DND-41 (cell line): ENCODE measurements around the gene NEK7.

Experiments used
- ATAC-seq: fragments of 200-7000 bp; cut with Tn5 transposase; 3 replicates; pipeline ENCODE4 v1.9.1; 2021; ENCODE audit warnings: low read depth; ENCODE audit not compliant: insufficient read depth
- DNase-seq: peaks from one replicate; pipeline ENCODE4 v3.0.0-alpha.2; 2020
- H2AFZ ChIP-seq: 2 replicates; pipeline ENCODE4 v1.6.0; 2012; ENCODE audit warnings: low read depth, low read length
- H3K27ac ChIP-seq: 2 replicates; pipeline ENCODE4 v1.5.1; 2012; ENCODE audit warnings: low read length, inconsistent platforms
- H3K27me3 ChIP-seq: fragments of 200-600 bp; sonication (generic); 2 replicates; pipeline ENCODE4 v1.6.0; 2012; ENCODE audit warnings: low read length, mild to moderate bottlenecking, inconsistent platforms; ENCODE audit not compliant: insufficient read depth, poor library complexity
- H3K36me3 ChIP-seq: 2 replicates; pipeline ENCODE4 v1.5.1; 2012; ENCODE audit warnings: low read length, inconsistent platforms; ENCODE audit not compliant: insufficient read depth
- H3K4me1 ChIP-seq: 2 replicates; pipeline ENCODE4 v1.5.1; 2012; ENCODE audit warnings: mild to moderate bottlenecking, low read length; ENCODE audit not compliant: insufficient read depth
- H3K4me2 ChIP-seq: 2 replicates; pipeline ENCODE4 v1.6.0; 2012; ENCODE audit warnings: mild to moderate bottlenecking, moderate library complexity, low read length, inconsistent platforms; ENCODE audit not compliant: insufficient read depth
- H3K4me3 ChIP-seq, 2 experiments: fragments of 200-600 bp in 1 of 2; shearing (Covaris generic) in 1 of 2; 2 replicates each; pipeline ENCODE4 v1.5.1; 2012 to 2016; ENCODE audit warnings: inconsistent platforms in 2 of 2, low read length in 2 of 2, mild to moderate bottlenecking in 2 of 2, low read depth in 1 of 2, moderate library complexity in 1 of 2
- H3K79me2 ChIP-seq: 2 replicates; pipeline ENCODE4 v1.6.0; 2012; ENCODE audit warnings: low read length, inconsistent platforms; ENCODE audit not compliant: insufficient read depth
- H3K9ac ChIP-seq: 2 replicates; pipeline ENCODE4 v1.6.0; 2012; ENCODE audit warnings: low read depth, mild to moderate bottlenecking, inconsistent platforms, low read length, moderate library complexity
- H3K9me3 ChIP-seq: 2 replicates; pipeline ENCODE4 v1.5.1; 2012; ENCODE audit warnings: low read length, moderate library complexity, mild to moderate bottlenecking, inconsistent platforms; ENCODE audit not compliant: insufficient read depth, severe bottlenecking
- H4K20me1 ChIP-seq: 2 replicates; pipeline ENCODE4 v1.6.0; 2012; ENCODE audit warnings: low read length; ENCODE audit not compliant: insufficient read depth
- CTCF ChIP-seq: IDR thresholded peaks from 2 replicates; pipeline ENCODE4 v1.5.1; 2012; ENCODE audit warnings: borderline replicate concordance, low read length, moderate library complexity, mild to moderate bottlenecking; ENCODE audit not compliant: poor library complexity, severe bottlenecking; ENCODE audit errors: extremely low read depth
- EZH2 ChIP-seq: IDR thresholded peaks from 3 replicates; pipeline ENCODE4 v1.6.1; 2012; ENCODE audit warnings: borderline replicate concordance, low read depth, mild to moderate bottlenecking, moderate library complexity, low read length, inconsistent platforms; ENCODE audit not compliant: severe bottlenecking

Gene NEK7

GRCh38 chr1:198165927-198166647 is 9.3 kb downstream of the NEK7 start:
- ATAC-seq (peak; percentile 77), DNase-seq (peak; percentile 39)
- Histone ChIP-seq H3K36me3 (no peaks in the 10 kb centered on the region), H3K4me1 (peaks cover 91% of the 10 kb centered on the region), H3K9me3 (no peaks in the 10 kb centered on the region), H3K79me2 (peaks cover 100% of the 10 kb centered on the region), H3K4me3 (no peak overlapping the region), H3K9ac (no peak overlapping the region), H4K20me1 (peaks cover 40% of the 10 kb centered on the region), H3K4me2 (peak overlapping the region; percentile 25), H3K27ac (peak overlapping the region; percentile 62), H3K27me3 (no peaks in the 10 kb centered on the region), H2AFZ (no peak overlapping the region)
- TF ChIP-seq CTCF: no peak
- TF ChIP-seq EZH2: no peak

GRCh38 chr1:198166900-198167299 is 10.1 kb downstream of the NEK7 start:
- H3K4me2 ChIP-seq: peak overlapping the region; percentile 3; the same call in 1 of the 2 replicates
- peak overlapping the region; percentile 62 for H3K27ac ChIP-seq
- ATAC-seq (no peak), DNase-seq (no peak)
- H3K9ac ChIP-seq: no peak overlapping the region
- peaks cover 44% of the 10 kb centered on the region for H4K20me1 ChIP-seq
- H2AFZ ChIP-seq: no peak overlapping the region
- TF ChIP-seq EZH2: no peak
- TF ChIP-seq CTCF: no peak
- peaks cover 100% of the 10 kb centered on the region for H3K79me2 ChIP-seq
- peaks cover 88% of the 10 kb centered on the region for H3K4me1 ChIP-seq
- H3K4me3 ChIP-seq: no peak overlapping the region
- H3K9me3 ChIP-seq: no peaks in the 10 kb centered on the region
- H3K27me3 ChIP-seq: no peaks in the 10 kb centered on the region
- no peaks in the 10 kb centered on the region for H3K36me3 ChIP-seq

- peak overlapping the region; percentile 62 for H3K27ac ChIP-seq
- peaks cover 88% of the 10 kb centered on the region for H3K4me1 ChIP-seq
- H3K36me3 ChIP-seq: no peaks in the 10 kb centered on the region
- H3K79me2 ChIP-seq: peaks cover 100% of the 10 kb centered on the region
- H3K9me3 ChIP-seq: no peaks in the 10 kb centered on the region
- peaks cover 42% of the 10 kb centered on the region for H4K20me1 ChIP-seq
- no peaks in the 10 kb centered on the region for H3K27me3 ChIP-seq
- no peak for DNase-seq
- ATAC-seq: peak; percentile 48
- H2AFZ ChIP-seq: no peak overlapping the region
- no peak overlapping the region for H3K4me3 ChIP-seq
- TF ChIP-seq CTCF: no peak
- TF ChIP-seq EZH2: no peak
- no peak overlapping the region for H3K4me2 ChIP-seq
- no peak overlapping the region for H3K9ac ChIP-seq
Observed at GRCh38 chr1:198167436-198167934, 10.7 kb downstream of the NEK7 start.
